NOMO-1 treated with DMSO at 0.1 percent for 48 hours (cell line): Measurements from ENCODE around the gene PTTG1IP.
"Not testable (repeated sequence)": the region's sequence is repeated elsewhere in the genome, so short reads cannot be mapped to it uniquely, and the experiment has no call there.

Source experiments
- DNase-seq: peaks from one replicate; lab custom pipeline; 2025; ENCODE audit not compliant: unreplicated experiment; lab: John Stamatoyannopoulos, UW

Gene PTTG1IP, protein sequence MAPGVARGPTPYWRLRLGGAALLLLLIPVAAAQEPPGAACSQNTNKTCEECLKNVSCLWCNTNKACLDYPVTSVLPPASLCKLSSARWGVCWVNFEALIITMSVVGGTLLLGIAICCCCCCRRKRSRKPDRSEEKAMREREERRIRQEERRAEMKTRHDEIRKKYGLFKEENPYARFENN

GRCh38 chr21:44873356-44874239 is at the start of gene PTTG1IP:
Gene PTTG1IP (minus strand): TSS chr21:44873690. CDS start chr21:44873616, 74 bp downstream.
- peak; percentile 96 for DNase-seq

DNA sequence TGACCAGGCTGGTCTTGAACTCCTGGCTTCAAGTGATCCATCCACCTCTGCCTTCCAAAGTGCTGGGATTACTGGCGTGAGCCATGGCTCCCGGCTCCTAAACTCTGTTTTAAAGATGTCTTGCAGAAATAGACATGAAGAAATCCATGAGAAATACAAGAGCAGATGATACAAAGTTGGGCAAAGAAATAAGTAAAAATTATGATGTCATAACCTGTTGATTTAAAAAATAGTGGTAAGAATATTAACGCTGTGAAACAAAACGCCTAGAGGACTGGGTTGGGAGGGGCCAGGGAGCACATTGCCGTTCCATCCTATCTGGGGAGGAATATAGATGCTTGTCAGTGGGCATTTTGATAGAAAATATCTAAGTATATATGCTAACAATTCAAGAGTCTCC is 48.4 kb upstream of the PTTG1IP start:
- DNase-seq = no peak

GRCh38 chr21:44920694-44921604 is 47.5 kb upstream of the PTTG1IP start, which contains the start of gene ITGB2:
Gene ITGB2 (minus strand): TSS chr21:44920899. CDS start chr21:44910782, 10,117 bp downstream.
- peak; percentile 88 for DNase-seq

- no peak for DNase-seq
Measured at GRCh38 chr21:44919913-44920693, 46.6 kb upstream of the PTTG1IP start.

DNA sequence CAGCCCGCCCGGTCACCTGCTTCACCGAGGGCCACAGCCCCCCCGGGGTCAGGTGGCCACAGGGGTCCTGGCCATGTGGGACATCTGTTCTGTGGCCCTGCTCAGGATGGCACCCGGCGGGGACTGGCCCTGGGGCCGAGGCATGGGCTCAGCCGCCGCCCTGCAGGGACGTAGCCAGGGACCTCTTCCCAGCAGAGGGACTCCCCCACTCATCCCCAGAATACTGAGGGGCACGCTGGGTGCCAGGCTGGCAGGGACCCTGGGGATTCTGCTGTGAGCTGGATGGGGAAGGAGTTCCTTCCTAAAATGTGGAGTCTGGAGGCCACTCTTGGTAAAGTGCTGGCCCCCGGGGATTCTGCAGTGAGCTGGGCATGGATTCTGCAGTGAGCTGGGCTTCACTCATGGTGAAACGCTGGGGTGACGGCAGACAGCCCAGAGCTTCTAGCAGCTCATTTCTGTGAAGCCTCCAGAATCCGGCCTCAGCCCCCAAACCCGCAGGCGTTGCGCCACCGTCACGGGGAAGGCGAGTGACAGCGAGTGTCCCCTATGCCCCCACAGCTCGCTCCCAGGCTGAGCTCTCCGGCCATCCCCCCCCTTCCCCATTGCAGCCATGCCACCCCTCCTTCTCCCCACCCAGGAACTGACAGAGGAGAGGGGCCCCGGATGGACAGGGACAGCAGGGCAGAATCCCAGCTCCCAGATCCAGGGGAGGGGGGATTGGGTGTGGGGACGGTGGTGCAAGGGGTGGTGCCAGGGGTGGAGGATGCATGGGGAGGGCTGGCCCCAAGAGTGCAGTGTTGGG is 45.8 kb upstream of the PTTG1IP start:
- peak; percentile 41 for DNase-seq

DNA sequence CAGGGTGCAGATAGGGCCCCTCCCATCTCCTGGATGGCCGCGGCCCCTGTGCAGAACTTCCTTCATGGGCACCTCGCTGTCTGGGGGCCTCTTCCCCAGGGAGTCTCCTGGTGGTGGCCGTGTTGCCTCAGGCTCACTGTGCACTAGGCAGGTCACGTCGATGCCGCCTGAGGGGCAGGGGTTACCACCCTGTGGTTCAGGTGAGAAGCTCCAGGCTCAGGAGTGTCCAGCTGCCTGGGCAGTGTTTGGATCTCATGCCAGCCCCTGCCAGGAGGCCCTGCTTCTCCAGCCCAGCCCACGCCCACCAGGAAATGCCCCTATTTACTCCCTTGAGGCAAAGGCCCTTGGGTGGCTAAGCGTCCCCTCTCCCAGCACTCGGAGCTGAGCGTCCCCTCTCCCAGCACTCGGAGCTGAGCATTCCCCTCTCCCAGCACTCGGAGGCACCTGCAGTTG is 45.1 kb upstream of the PTTG1IP start:
- DNase-seq = no peak

DNA sequence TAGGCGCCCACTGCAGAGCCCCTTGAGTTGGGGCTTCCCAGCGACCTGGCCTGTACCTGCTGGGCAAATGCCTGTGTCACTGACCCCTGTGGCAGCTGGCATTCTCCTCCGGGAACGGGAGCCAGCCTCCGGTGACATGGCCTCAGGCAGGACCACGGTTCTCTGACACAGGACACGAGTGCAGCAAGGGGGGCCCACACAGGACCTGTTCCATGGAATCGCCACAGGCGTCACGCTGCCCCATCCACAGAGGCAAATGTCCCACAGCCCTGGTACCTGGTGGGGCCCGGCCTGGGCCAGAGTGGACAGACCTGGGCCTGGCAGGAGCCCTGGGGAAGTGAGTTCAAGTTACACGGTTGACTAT is 44.6 kb upstream of the PTTG1IP start:
- no peak for DNase-seq

- no peak for DNase-seq
Measured at GRCh38 chr21:44917446-44918106, 44.1 kb upstream of the PTTG1IP start.

GRCh38 chr21:44916965-44917364 is 43.5 kb upstream of the PTTG1IP start:
- no peak for DNase-seq

- DNase-seq = peak; percentile 81
Measured at GRCh38 chr21:44914176-44914874, 40.8 kb upstream of the PTTG1IP start.

DNA sequence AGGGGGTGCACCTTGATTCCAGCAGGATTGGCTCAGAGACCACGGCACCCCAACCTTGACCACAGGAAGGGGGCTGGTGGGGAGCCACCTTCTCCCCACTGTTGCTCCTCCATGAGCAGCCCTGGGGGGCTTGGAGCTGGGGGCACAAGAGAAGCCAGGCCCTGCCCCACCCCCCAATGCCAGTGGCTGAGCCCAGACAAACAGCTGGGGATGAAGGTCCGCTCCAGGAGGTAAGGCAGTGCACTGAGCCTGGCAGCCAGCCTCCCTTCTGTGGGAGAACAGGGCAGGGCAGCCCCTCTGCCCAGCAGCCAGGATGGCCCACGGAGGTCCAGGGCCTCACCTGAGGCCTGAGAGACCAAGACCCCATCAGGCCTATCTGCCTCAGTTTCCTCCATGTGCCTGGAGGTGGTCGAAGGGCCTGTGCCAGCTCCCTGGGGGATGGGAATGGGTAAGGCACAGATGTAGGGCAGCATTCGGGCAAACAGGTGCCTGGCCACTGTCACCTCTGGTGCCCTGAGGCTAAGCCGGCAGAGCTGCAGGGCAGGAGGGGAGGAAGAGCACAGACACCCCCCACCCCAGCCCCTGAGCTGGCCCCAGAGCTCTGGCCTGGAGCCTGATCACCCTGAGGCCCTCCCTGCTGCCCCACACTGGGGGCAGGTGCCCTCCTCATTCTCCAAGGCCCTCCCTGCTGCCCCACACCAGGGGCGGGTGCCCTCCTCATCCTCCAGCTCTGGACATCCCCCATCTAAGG is 40.1 kb upstream of the PTTG1IP start:
- DNase-seq = no peak

DNA sequence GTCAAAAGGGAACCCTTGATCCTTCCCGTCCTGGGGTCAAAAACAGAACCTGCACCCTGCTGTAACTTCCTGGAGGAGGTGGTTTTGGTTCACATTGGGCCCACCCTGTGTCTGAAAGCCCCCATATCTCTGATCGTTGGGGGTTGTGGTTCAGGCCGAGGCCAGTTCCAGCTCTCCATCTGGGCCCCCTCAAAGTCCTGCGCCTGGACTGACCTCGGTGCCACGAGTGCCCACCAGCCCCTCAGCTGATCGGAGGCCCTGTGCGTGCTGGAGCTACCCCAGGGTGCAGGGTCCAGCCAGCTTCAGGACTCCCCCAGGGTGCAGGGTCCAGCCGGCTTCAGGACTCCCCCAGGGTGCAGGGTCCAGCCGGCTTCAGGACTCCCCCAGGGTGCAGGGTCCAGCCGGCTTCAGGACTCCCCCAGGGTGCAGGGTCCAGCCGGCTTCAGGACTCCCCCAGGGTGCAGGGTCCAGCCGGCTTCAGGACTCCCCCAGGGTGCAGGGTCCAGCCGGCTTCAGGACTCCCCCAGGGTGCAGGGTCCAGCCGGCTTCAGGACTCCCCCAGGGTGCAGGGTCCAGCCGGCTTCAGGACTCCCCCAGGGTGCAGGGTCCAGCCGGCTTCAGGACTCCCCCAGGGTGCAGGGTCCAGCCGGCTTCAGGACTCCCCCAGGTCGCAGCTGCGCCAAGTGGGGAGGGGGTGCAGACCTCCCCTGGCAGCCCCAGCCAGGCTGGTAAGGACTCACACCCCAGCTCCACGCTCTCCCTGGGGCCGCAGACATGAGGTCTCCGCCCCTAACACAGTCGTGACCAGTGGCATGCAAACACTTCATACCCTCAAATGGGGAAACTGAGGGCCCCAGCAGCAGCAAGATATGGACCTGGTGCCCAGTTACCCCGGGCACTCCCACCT is 39.3 kb upstream of the PTTG1IP start:
- not testable (repeated sequence) for DNase-seq

DNA sequence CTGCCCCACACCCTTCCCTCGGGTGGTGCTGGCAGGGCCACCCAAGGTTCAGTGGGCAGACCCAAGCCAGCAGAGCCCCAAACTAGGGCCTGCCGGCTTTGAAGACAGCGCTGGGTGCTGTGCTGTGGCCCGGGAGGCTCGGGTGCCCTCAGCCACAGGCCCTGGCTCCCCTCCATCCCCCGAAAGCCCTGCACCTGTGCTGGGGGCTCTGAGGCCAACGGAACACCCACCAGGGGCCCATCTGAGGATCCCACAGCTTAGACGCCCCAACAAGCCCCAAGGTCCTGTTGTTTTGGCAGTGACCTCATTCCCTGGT is 38.6 kb upstream of the PTTG1IP start:
- DNase-seq = no peak

GRCh38 chr21:44911384-44912157 is 38.1 kb upstream of the PTTG1IP start:
- DNase-seq = no peak

- DNase-seq = no peak
Measured at GRCh38 chr21:44911068-44911383, 37.5 kb upstream of the PTTG1IP start.
